GM23338 (cell line): ENCODE data around the gene WDR19.

Experiments
- CREB1 ChIP-seq: fragments of 250-450 bp; sonication (Bioruptor Pico); IDR thresholded peaks from 2 replicates; pipeline ENCODE4 v1.5.0; 2020; ENCODE audit warnings: low read depth, mild to moderate bottlenecking, moderate library complexity
- CTCF ChIP-seq, 2 experiments: fragments of 200-600 bp in 1 of 2; sonication (generic) in 1 of 2; conservative IDR thresholded peaks; 2 replicates each; pipeline versions ENCODE4 v1.5.1 to v1.6.1; 2016 to 2017; ENCODE audit warnings: antibody characterized with exemption in 2 of 2, low read depth in 2 of 2, mild to moderate bottlenecking in 2 of 2, moderate library complexity in 1 of 2
- ETS1 ChIP-seq: IDR thresholded peaks from 2 replicates; pipeline ENCODE4 v1.6.1; 2016; ENCODE audit warnings: antibody characterized with exemption
- EZH2 ChIP-seq: fragments of 200-600 bp; sonication (generic); IDR thresholded peaks from one replicate; pipeline ENCODE4 v1.8.0; 2017; ENCODE audit warnings: antibody characterized with exemption, mild to moderate bottlenecking, low read depth; ENCODE audit not compliant: unreplicated experiment
- EZH2phosphoT487 ChIP-seq: fragments of 200-600 bp; sonication (generic); IDR thresholded peaks from one replicate; pipeline ENCODE4 v1.8.1; 2018; ENCODE audit warnings: antibody characterized with exemption; ENCODE audit not compliant: unreplicated experiment
- JUNB ChIP-seq: IDR thresholded peaks from one replicate; pipeline ENCODE4 v1.6.1; 2016; ENCODE audit warnings: antibody characterized with exemption; ENCODE audit not compliant: unreplicated experiment
- NANOG ChIP-seq: IDR thresholded peaks from 2 replicates; pipeline ENCODE4 v1.6.1; 2016; ENCODE audit warnings: antibody characterized with exemption, borderline replicate concordance
- POLR2AphosphoS5 ChIP-seq: IDR thresholded peaks from 2 replicates; pipeline ENCODE4 v1.6.1; 2016; ENCODE audit warnings: antibody characterized with exemption, low read depth
- REST ChIP-seq: IDR thresholded peaks from one replicate; pipeline ENCODE4 v1.6.1; 2018; ENCODE audit warnings: antibody characterized with exemption; ENCODE audit not compliant: unreplicated experiment
- STAT1 ChIP-seq: IDR thresholded peaks from one replicate; pipeline ENCODE4 v1.6.1; 2016; ENCODE audit warnings: antibody characterized with exemption; ENCODE audit not compliant: unreplicated experiment
- ZNF331 ChIP-seq: fragments of 250-450 bp; sonication (Bioruptor Pico); IDR thresholded peaks from 2 replicates; pipeline ENCODE4 v1.5.0; 2020; ENCODE audit warnings: low read depth, mild to moderate bottlenecking, moderate library complexity
- ZNF462 ChIP-seq: fragments of 250-450 bp; sonication (Bioruptor Pico); IDR thresholded peaks from 2 replicates; pipeline ENCODE4 v1.5.0; 2020; ENCODE audit warnings: mild to moderate bottlenecking, moderate library complexity

- TF ChIP-seq CTCF (conservative IDR thresholded peaks at IDR 0.05; ENCODE audit: low read depth in 2 of 2) = no peak
- TF ChIP-seq EZH2phosphoT487 = no peak
- TF ChIP-seq REST = no peak
- TF ChIP-seq CREB1 = no peak
- TF ChIP-seq POLR2AphosphoS5 = no peak
- TF ChIP-seq ETS1 = no peak
- no peak for TF ChIP-seq EZH2
- no peak for TF ChIP-seq NANOG
- TF ChIP-seq ZNF331 (CRISPR knock-in tag) = no peak
- no peak for TF ChIP-seq JUNB
- no peak for TF ChIP-seq STAT1
- no peak for TF ChIP-seq ZNF462 (CRISPR knock-in tag)
Observed at GRCh38 chr4:39178706-39179105, 3.6 kb upstream of the WDR19 start.
